Putamen (tissue), 1 donor: ENCODE data around the gene TXNDC2.
"Not testable (repeated sequence)": the region's sequence is repeated elsewhere in the genome, so short reads cannot be mapped to it uniquely, and the experiment has no call there.

Experiments used
- DNase-seq: peaks from one replicate; pipeline ENCODE4 v3.0.0-alpha.2; 2016; ENCODE audit warnings: low spot score

The TXNDC2 gene

GRCh38 chr18:9884532-9885140 is 1.1 kb upstream of the TXNDC2 start:
- no peak for DNase-seq

GRCh38 chr18:9886005-9886348 is 204 bp downstream of the TXNDC2 start:
- DNase-seq, result no peak

- no peak for DNase-seq
Measured at GRCh38 chr18:9887992-9888391, 2.2 kb downstream of the TXNDC2 start.

- DNase-seq, result no peak
Measured at GRCh38 chr18:9890196-9890595, 4.4 kb downstream of the TXNDC2 start.

GRCh38 chr18:9890957-9891356 is 5.2 kb downstream of the TXNDC2 start:
- DNase-seq, result no peak

- DNase-seq, result not testable (repeated sequence)
Measured at GRCh38 chr18:9891515-9891914, 5.7 kb downstream of the TXNDC2 start.

GRCh38 chr18:9894454-9895068 is 8.8 kb downstream of the TXNDC2 start:
- no peak for DNase-seq

GRCh38 chr18:9897129-9897528 is 11.4 kb downstream of the TXNDC2 start:
- DNase-seq, result no peak

- not testable (repeated sequence) for DNase-seq
Measured at GRCh38 chr18:9897787-9898291, 12.1 kb downstream of the TXNDC2 start.

- DNase-seq, result no peak
Measured at GRCh38 chr18:9898792-9899549, 13.2 kb downstream of the TXNDC2 start.

- not testable (repeated sequence) for DNase-seq
Measured at GRCh38 chr18:9899550-9899930, 13.8 kb downstream of the TXNDC2 start.

GRCh38 chr18:9900699-9901098 is 14.9 kb downstream of the TXNDC2 start:
- no peak for DNase-seq

- no peak for DNase-seq
Measured at GRCh38 chr18:9901377-9901776, 15.6 kb downstream of the TXNDC2 start.

GRCh38 chr18:9902264-9902663 is 16.5 kb downstream of the TXNDC2 start:
- not testable (repeated sequence) for DNase-seq

- no peak for DNase-seq
Measured at GRCh38 chr18:9902832-9903231, 17.1 kb downstream of the TXNDC2 start.

GRCh38 chr18:9905401-9905922 is 19.7 kb downstream of the TXNDC2 start:
- DNase-seq, result no peak

GRCh38 chr18:9906481-9906880 is 20.7 kb downstream of the TXNDC2 start:
- no peak for DNase-seq

- no peak for DNase-seq
Measured at GRCh38 chr18:9907867-9908266, 22.1 kb downstream of the TXNDC2 start.

GRCh38 chr18:9910071-9910470 is 24.3 kb downstream of the TXNDC2 start:
- DNase-seq, result no peak

GRCh38 chr18:9910661-9911060 is 24.9 kb downstream of the TXNDC2 start:
- no peak for DNase-seq

- no peak for DNase-seq
Measured at GRCh38 chr18:9911226-9911625, 25.5 kb downstream of the TXNDC2 start.

- not testable (repeated sequence) for DNase-seq
Measured at GRCh38 chr18:9912285-9912684, 26.5 kb downstream of the TXNDC2 start.

- no peak for DNase-seq
Measured at GRCh38 chr18:9913151-9913525, 27.4 kb downstream of the TXNDC2 start.
